Fibroblast of the aortic adventitia (primary cell): ENCODE measurements around the gene TULP3. TPM values are rescaled to one million over a fixed set of nuclear protein-coding genes. Genes with fewer than 3 reads are reported as not detected.

Experiments used
- DNase-seq: peaks from one replicate; pipeline ENCODE4 v3.0.0-alpha.2; 2010; ENCODE audit warnings: low read depth
- H3K4me3 ChIP-seq: 2 replicates; pipeline ENCODE4 v1.5.1; 2011; ENCODE audit warnings: low read depth, mild to moderate bottlenecking, control low read depth, low read length, moderate library complexity
- total RNA-seq: library from RNA; depleted of rRNA; stranded (reverse); fragments of >200 nt; gene quantifications from 2 replicates; pipeline ENCODE4 v1.2.3, GENCODE V29; 2012; ENCODE audit warnings: low replicate concordance
- TF ChIP-seq, protein P1 (sequence below): IDR thresholded peaks from 2 replicates; pipeline ENCODE4 v1.5.1; 2011; ENCODE audit warnings: mild to moderate bottlenecking, low read length, control low read depth, inconsistent platforms; ENCODE audit not compliant: insufficient read depth

Gene TULP3, protein sequence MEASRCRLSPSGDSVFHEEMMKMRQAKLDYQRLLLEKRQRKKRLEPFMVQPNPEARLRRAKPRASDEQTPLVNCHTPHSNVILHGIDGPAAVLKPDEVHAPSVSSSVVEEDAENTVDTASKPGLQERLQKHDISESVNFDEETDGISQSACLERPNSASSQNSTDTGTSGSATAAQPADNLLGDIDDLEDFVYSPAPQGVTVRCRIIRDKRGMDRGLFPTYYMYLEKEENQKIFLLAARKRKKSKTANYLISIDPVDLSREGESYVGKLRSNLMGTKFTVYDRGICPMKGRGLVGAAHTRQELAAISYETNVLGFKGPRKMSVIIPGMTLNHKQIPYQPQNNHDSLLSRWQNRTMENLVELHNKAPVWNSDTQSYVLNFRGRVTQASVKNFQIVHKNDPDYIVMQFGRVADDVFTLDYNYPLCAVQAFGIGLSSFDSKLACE
- total RNA-seq: 33.3 and 56.6 TPM in 2 replicates

DNA sequence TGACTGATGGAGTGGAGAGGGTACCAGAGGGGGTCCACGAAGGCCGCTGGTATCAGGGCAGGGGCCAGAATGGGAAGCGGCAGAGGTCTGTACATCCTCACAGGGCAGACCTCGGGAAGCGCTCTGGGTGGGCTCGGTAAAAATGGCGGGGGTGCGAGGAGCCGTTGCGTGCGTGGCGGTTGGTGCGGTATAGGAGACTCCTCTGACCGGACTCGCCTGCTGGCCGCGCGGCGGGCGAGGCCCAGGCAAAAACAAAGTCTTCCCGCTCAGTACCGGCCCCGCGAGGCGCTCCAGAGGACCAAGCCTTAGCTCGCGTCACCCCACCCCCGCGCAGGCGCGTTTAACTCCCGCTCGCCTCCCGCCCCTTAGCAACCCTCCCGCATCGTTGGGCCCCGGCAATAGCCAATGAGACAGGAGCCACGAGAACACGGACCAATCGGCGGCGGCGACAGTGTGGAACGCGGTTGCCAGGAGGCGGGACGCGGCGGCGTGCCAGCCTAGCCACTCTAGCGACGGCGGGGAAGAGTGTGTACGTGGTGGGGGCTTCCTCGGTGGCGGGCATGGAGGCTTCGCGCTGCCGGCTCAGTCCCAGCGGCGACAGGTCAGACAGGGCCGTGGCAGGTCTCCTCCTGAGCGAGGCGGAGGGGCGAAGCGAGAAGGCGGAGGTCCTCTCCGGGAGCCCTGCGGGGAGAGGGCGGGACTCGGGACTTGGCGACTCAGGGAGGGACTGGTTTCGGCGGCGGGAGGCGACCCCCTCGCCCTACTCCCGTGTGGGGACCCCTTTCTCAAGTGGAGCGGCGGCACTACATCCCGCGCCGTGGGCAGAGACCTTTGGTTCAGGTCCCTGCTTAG is at the start of gene TULP3:
TSS of gene TULP3 (plus strand) at position 504 of the 852 bp plus-strand sequence. CDS start at position 561, 57 bp downstream.
- H3K4me3 ChIP-seq: peak within 1 kb of the TSS; percentile 94
- peak; percentile 97 for DNase-seq
- TF ChIP-seq, protein P1, sequence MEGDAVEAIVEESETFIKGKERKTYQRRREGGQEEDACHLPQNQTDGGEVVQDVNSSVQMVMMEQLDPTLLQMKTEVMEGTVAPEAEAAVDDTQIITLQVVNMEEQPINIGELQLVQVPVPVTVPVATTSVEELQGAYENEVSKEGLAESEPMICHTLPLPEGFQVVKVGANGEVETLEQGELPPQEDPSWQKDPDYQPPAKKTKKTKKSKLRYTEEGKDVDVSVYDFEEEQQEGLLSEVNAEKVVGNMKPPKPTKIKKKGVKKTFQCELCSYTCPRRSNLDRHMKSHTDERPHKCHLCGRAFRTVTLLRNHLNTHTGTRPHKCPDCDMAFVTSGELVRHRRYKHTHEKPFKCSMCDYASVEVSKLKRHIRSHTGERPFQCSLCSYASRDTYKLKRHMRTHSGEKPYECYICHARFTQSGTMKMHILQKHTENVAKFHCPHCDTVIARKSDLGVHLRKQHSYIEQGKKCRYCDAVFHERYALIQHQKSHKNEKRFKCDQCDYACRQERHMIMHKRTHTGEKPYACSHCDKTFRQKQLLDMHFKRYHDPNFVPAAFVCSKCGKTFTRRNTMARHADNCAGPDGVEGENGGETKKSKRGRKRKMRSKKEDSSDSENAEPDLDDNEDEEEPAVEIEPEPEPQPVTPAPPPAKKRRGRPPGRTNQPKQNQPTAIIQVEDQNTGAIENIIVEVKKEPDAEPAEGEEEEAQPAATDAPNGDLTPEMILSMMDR: peak; percentile 34

DNA sequence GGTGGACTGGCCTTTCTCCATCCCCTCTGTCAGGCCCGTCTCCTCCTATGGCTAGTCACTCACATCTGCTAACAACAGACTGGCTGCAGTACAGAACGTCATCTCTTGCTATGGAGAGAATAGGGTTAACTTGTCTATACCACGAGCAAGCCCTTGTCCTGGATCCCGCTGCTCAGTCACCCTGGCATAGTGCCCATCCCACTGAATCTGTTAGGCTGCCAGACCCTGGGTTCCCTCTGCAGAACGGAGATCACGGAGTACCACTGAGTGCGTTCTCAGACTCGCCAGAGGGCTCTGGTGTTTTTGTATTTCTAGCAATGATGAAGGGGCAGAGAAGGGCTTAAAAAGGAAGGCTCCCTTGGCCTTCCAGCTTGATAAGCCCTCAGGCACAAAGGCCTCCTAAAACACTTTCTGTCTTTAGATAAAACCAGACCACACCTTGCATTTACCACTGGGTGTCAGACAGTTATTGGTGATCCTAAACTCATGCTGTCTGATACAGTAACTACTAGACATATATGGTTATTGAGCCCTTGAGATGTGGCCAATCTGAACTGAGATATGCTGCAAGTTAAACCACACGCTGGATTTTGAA is 49.5 kb upstream of the TULP3 start:
- TF ChIP-seq, protein P1: no peak
- H3K4me3 ChIP-seq: no peak overlapping the region
- no peak for DNase-seq

DNA sequence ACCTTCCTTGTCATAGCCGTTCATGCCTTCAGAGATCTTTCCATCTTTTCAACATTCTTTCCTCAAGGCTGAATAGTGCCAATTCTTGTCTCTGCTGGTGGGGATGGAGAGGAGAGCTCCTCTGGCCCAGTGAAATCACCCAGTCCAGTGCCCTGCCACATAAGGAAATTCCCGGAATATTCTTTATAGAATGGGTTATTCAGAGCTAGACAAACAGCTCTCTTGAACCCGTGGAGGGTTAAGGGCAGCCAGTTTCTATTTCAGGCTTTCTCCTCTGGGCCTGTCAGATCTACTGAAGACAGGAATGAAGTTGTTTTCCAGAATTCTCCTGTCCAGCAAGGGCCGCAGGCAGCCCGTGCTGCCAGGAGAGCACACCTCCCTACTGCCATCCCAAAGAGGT is 47.7 kb upstream of the TULP3 start:
- DNase-seq: no peak
- no peak overlapping the region for H3K4me3 ChIP-seq
- TF ChIP-seq, protein P1: no peak

DNA sequence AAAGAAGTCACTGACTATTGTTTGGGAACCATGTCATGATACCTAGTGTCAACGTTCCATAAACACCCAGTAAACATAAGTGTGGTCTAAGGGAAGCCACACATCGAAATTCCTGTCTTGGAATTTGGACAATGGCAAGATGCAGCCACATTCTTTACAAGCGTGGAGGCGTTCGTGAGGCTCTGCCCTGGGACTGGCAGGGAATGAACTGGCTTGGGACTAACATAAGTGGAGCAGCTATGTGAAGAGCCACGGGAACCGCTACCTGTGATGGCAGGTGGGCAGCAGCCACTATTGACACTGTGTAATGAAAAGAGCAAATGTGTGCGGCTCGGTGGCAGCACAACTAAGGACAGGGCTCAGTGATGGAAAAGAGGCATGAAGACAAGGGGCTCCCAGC is 45.9 kb upstream of the TULP3 start:
- H3K4me3 ChIP-seq: no peak overlapping the region
- DNase-seq: no peak
- TF ChIP-seq, protein P1: no peak

DNA sequence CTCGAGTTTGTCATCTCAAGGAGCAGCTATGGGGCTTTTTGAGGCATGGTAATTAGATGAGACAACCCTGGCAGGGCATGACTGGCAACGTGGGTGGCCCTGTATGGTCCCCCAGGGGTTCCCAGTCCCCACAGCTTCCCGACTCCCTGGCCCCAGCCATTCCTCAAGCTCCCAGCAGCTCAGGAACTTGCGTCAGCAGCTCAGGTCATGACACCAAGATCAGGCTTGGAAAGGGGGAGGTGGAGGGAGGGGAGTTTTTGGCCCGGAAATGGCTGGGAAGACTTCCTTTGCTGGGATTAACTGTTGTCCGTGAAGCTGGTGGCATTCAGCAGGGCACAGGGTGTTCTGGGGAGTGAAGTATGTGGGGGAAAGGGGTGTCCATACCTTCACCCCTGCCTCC is 45.4 kb upstream of the TULP3 start:
- H3K4me3 ChIP-seq: no peak overlapping the region
- TF ChIP-seq, protein P1: no peak

DNA sequence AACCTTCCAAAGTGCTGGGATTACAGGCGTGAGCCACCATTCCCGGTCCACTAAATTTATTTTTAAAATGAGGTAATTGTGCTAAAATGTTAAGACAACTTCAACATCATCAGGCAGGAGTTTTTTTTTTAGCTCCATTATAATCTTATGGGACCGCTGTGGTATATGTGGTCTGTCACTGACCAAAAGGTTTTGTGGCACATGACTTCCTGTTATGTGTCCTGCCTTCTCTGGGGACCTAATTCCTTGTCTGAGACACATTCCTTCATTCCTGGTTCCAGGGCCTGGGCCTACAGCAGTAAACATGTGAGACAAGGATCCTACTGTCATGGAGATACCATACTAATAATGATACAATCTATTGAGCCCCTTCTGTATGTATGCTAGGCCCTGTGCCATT is 38.8 kb upstream of the TULP3 start:
- H3K4me3 ChIP-seq: no peak overlapping the region
- TF ChIP-seq, protein P1: no peak
- DNase-seq: no peak

More for the DNA sequence above, 45.4 kb upstream of the TULP3 start:
- peak; percentile 38 for DNase-seq
